HEK293 (cell line): ENCODE results near the gene ZSCAN2.
"Not testable (repeated sequence)": the region's sequence is repeated elsewhere in the genome, so short reads cannot be mapped to it uniquely, and the experiment has no call there.

Experiments
- CTCF ChIA-PET: fragments of 350-600 bp; formaldehyde crosslinking; extraction: SDS; loops from one replicate; lab custom pipeline; 2021; ENCODE audit warnings: antibody characterized with exemption; lab: Yijun Ruan, JAX
- POLR2A ChIA-PET: fragments of 300-600 bp; formaldehyde crosslinking; extraction: SDS; loops from one replicate; lab custom pipeline; 2020; ENCODE audit warnings: antibody characterized with exemption, inconsistent platforms; lab: Yijun Ruan, JAX
- H3K27ac ChIP-seq: fragments of 200-500 bp; sonication (Bioruptor generic); 2 replicates; pipeline ENCODE4 v1.5.1; 2014; ENCODE audit warnings: low read depth, low read length, control low read depth, inconsistent platforms; ENCODE audit errors: extremely low read depth
- H3K36me3 ChIP-seq, 2 experiments: fragments of 200-500 bp in 1 of 2; sonication (Bioruptor generic) in 1 of 2; 1 replicate in 1 of 2; 2 replicates in 1 of 2; pipeline ENCODE4 v1.5.1; 2014 to 2017; ENCODE audit warnings: inconsistent platforms in 2 of 2, low read length in 2 of 2; ENCODE audit not compliant: control insufficient read depth in 2 of 2, insufficient read depth in 1 of 2
- H3K4me1 ChIP-seq: fragments of 200-500 bp; sonication (Bioruptor generic); 2 replicates; pipeline ENCODE4 v1.5.1; 2014; ENCODE audit warnings: mild to moderate bottlenecking, low read length, inconsistent platforms; ENCODE audit not compliant: control insufficient read depth, insufficient read depth
- H3K4me3 ChIP-seq: 2 replicates; pipeline ENCODE4 v1.5.1; 2011; ENCODE audit warnings: low read depth, mild to moderate bottlenecking, control low read depth, low read length, moderate library complexity
- H3K9me3 ChIP-seq: fragments of 200-500 bp; sonication (Bioruptor generic); 2 replicates; pipeline ENCODE4 v1.5.1; 2014; ENCODE audit warnings: low read depth, low read length, inconsistent platforms; ENCODE audit not compliant: control insufficient read depth, insufficient read depth
- KLF1 ChIP-seq: fragments of 450-650 bp; formaldehyde crosslinking; IDR thresholded peaks from 2 replicates; pipeline ENCODE4 v1.5.1; 2016; ENCODE audit warnings: missing biosample characterization, missing genetic modification characterization
- KLF7 ChIP-seq: fragments of 450-650 bp; formaldehyde crosslinking; IDR thresholded peaks from 2 replicates; pipeline ENCODE4 v1.5.1; 2016; ENCODE audit warnings: missing biosample characterization, missing genetic modification characterization, borderline replicate concordance
- KLF8 ChIP-seq: fragments of 450-650 bp; formaldehyde crosslinking; IDR thresholded peaks from 2 replicates; pipeline ENCODE4 v1.5.1; 2016; ENCODE audit warnings: missing biosample characterization, missing genetic modification characterization
- KLF9 ChIP-seq: fragments of 450-650 bp; formaldehyde crosslinking; IDR thresholded peaks from 2 replicates; pipeline ENCODE4 v1.5.1; 2016; ENCODE audit warnings: missing biosample characterization, missing genetic modification characterization, low read depth
- OSR2 ChIP-seq: fragments of 450-650 bp; formaldehyde crosslinking; IDR thresholded peaks from 2 replicates; pipeline ENCODE4 v1.5.1; 2016; ENCODE audit warnings: missing biosample characterization, missing genetic modification characterization
- YY1 ChIP-seq: fragments of 450-650 bp; formaldehyde crosslinking; IDR thresholded peaks from 2 replicates; pipeline ENCODE4 v1.5.1; 2018; ENCODE audit warnings: missing biosample characterization, missing genetic modification characterization
- ZBTB20 ChIP-seq: fragments of 450-650 bp; formaldehyde crosslinking; IDR thresholded peaks from 2 replicates; pipeline ENCODE4 v1.5.1; 2016; ENCODE audit warnings: missing biosample characterization, missing genetic modification characterization
- ZBTB8A ChIP-seq: fragments of 450-650 bp; formaldehyde crosslinking; IDR thresholded peaks from 2 replicates; pipeline ENCODE4 v1.5.1; 2016; ENCODE audit warnings: missing biosample characterization, missing genetic modification characterization
- ZFP37 ChIP-seq: fragments of 450-650 bp; formaldehyde crosslinking; IDR thresholded peaks from 2 replicates; pipeline ENCODE4 v1.5.1; 2016; ENCODE audit warnings: missing biosample characterization, missing genetic modification characterization
- ZNF146 ChIP-seq: fragments of 450-650 bp; formaldehyde crosslinking; IDR thresholded peaks from 2 replicates; pipeline ENCODE4 v1.5.1; 2016; ENCODE audit warnings: missing biosample characterization, missing genetic modification characterization
- ZNF335 ChIP-seq: fragments of 450-650 bp; formaldehyde crosslinking; conservative IDR thresholded peaks from 2 replicates; pipeline ENCODE4 v1.5.1; 2016; ENCODE audit warnings: missing biosample characterization, missing genetic modification characterization
- ZNF37A ChIP-seq: fragments of 450-650 bp; IDR thresholded peaks from 2 replicates; pipeline ENCODE4 v1.5.1; 2018; ENCODE audit warnings: missing biosample characterization, missing genetic modification characterization
- ZNF530 ChIP-seq: fragments of 450-650 bp; formaldehyde crosslinking; IDR thresholded peaks from 2 replicates; pipeline ENCODE4 v1.5.1; 2016; ENCODE audit warnings: low read depth, missing biosample characterization, missing genetic modification characterization
- ZXDB ChIP-seq: fragments of 450-650 bp; formaldehyde crosslinking; IDR thresholded peaks from 2 replicates; pipeline ENCODE4 v1.5.1; 2016; ENCODE audit warnings: missing biosample characterization, missing genetic modification characterization
- TF ChIP-seq, protein P1 (sequence below): fragments of 450-650 bp; formaldehyde crosslinking; IDR thresholded peaks from 2 replicates; pipeline ENCODE4 v1.5.1; 2016; ENCODE audit warnings: missing biosample characterization, missing genetic modification characterization
- TF ChIP-seq, protein P2 (sequence below): fragments of 450-650 bp; formaldehyde crosslinking; IDR thresholded peaks from 2 replicates; pipeline ENCODE4 v1.5.1; 2016; ENCODE audit warnings: missing biosample characterization, missing genetic modification characterization
- TF ChIP-seq, protein P3 (sequence below): sonication (generic); formaldehyde crosslinking; IDR thresholded peaks from 2 replicates; pipeline ENCODE4 v1.8.1; 2022; ENCODE audit warnings: mild to moderate bottlenecking, moderate library complexity, missing genetic modification reagents
- TF ChIP-seq, protein P4 (sequence below): fragments of 450-650 bp; formaldehyde crosslinking; IDR thresholded peaks from 2 replicates; pipeline ENCODE4 v1.5.1; 2016; ENCODE audit warnings: missing biosample characterization, missing genetic modification characterization
- TF ChIP-seq, protein P5 (sequence below): fragments of 450-650 bp; formaldehyde crosslinking; conservative IDR thresholded peaks from 2 replicates; pipeline ENCODE4 v1.5.1; 2016; ENCODE audit warnings: low read depth, missing biosample characterization, missing genetic modification characterization

The ZSCAN2 gene

DNA sequence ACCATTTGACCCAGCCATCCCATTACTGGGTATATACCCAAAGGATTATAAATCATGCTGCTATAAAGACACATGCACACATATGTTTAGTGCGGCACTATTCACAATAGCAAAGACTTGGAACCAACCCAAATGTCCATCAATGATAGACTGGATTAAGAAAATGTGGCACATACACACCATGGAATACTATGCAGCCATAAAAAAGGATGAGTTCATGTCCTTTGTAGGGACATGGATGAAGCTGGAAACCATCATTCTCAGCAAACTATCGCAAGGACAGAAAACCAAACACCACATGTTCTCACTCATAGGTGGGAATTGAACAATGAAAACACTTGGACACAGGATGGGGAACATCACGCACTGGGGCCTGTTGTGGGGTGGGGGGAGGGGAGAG, 44.1 kb upstream of the ZSCAN2 start:
- H3K36me3 ChIP-seq = peaks cover 4 to 16% of the 10 kb centered on the region in 2 experiments; a peak in 2 of 3 replicates
- H3K9me3 ChIP-seq, CTCF ChIA-PET, H3K4me1 ChIP-seq, H3K4me3 ChIP-seq, POLR2A ChIA-PET, H3K27ac ChIP-seq: not testable (repeated sequence)
- TF ChIP-seq, protein P1, sequence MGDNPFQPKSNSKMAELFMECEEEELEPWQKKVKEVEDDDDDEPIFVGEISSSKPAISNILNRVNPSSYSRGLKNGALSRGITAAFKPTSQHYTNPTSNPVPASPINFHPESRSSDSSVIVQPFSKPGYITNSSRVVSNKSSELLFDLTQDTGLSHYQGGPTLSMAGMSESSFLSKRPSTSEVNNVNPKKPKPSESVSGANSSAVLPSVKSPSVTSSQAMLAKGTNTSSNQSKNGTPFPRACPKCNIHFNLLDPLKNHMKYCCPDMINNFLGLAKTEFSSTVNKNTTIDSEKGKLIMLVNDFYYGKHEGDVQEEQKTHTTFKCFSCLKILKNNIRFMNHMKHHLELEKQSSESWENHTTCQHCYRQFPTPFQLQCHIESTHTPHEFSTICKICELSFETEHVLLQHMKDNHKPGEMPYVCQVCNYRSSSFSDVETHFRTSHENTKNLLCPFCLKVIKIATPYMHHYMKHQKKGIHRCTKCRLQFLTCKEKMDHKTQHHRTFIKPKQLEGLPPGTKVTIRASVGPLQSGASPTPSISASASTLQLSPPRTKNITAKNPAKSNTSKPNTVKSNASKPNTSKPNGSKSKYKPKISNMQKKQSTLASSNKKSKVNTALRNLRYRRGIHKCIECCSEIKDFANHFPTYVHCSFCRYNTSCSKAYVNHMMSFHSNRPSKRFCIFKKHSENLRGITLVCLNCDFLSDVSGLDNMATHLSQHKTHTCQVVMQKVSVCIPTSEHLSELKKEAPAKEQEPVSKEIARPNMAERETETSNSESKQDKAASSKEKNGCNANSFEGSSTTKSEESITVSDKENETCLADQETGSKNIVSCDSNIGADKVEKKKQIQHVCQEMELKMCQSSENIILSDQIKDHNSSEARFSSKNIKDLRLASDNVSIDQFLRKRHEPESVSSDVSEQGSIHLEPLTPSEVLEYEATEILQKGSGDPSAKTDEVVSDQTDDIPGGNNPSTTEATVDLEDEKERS = peak; percentile 69; the same call in 1 of the 2 replicates
- TF ChIP-seq ZXDB (0 out of 2 replicates have a peak, but pooled peaks have one; percentile 18), ZNF146 (tag by site-specific recombination) (peak; percentile 99)
- TF ChIP-seq, protein P2, sequence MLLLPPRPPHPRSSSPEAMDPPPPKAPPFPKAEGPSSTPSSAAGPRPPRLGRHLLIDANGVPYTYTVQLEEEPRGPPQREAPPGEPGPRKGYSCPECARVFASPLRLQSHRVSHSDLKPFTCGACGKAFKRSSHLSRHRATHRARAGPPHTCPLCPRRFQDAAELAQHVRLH = peak; percentile 76

DNA sequence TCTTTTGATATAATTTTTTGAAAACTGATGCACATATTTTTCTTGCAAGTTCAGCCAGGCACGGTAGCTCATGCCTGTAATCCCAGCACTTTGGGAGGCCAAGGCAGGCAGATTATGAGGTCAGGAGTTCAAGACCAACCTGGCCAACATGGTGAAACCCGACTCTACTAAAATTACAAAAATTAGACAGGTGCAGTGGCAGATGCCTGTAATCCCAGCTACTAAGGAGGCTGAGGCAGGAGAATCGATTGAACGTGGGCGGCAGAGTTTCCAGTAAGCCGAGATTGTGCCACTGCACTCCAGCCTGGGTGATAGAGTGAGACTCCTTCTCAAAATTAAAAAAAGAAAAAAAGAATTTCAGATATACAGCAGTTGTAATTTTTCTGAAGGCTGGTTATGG, 32.8 kb upstream of the ZSCAN2 start:
- not testable (repeated sequence) for H3K4me3 ChIP-seq
- peak; percentile 60 for TF ChIP-seq OSR2 (tag by site-specific recombination)
- TF ChIP-seq, all 188 proteins: peak for 1; not testable (repeated sequence) for 187
- H3K27ac ChIP-seq, H3K9me3 ChIP-seq, POLR2A ChIA-PET, H3K4me1 ChIP-seq: not testable (repeated sequence)
- peaks cover 0 to 10% of the 10 kb centered on the region in 2 experiments; a peak in 1 of 3 replicates for H3K36me3 ChIP-seq
- CTCF ChIA-PET = interaction anchor here (0.9 kb wide), 1 partner anchor 19 kb away, joined by 4 read pairs; no protein-coding TSS in a partner anchor

DNA sequence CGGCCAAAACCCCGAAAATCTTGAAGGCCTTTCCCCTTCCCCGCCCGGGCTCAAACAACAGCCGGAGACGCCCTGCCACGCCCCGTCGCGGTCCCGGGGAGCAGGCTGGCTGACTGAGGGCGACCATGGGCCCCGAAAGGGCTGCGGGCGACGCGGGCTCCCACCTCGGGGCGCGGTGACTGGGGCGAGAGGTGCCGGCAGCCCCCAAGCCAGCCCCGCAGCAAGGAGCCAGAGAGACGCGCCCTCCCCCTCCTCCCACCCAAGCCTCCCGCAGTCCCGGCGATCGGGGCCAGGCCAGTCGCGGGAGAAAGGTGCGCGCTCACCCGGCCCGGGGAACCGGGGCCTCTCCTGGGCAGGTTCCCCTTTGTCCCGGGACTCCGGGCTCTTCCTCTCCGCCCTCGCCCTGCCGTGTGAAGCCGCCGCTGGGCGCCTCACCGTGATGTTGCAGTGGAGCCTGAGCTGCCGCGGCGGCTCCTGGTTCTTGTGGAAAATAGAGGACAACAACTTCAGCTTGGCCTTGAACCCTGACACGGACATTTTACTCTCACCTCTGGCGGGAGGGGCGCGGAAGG, 30.6 kb upstream of the ZSCAN2 start:
- Histone ChIP-seq H3K4me3 (peak overlapping the region; percentile 82), H3K27ac (peak overlapping the region; percentile 92), H3K4me1 (peaks cover 9% of the 10 kb centered on the region), H3K36me3 (peaks cover 0 to 6% of the 10 kb centered on the region in 2 experiments; a peak in 1 of 3 replicates), H3K9me3 (no peaks in the 10 kb centered on the region)
- ChIA-PET POLR2A (interaction anchor here (0.6 to 1.5 kb wide), 8 partner anchors 8 to 925 kb away, joined by 3 to 8 read pairs (median 4); no protein-coding TSS in a partner anchor), CTCF (interaction anchor here (0.6 to 3.1 kb wide), 13 partner anchors 8 to 1135 kb away, joined by 3 to 41 read pairs (median 5); partner anchors contain the start of genes WDR73 and ZSCAN2)
- TF ChIP-seq ZFP37 (no peak), KLF8 (peak; percentile 32; the same call in 1 of the 2 replicates), ZNF335 (tag by site-specific recombination) (peak; percentile 50; the same call in 1 of the 2 replicates), ZBTB20 (tag by site-specific recombination) (peak; percentile 90), KLF9 (tag by site-specific recombination) (peak; percentile 27; the same call in 1 of the 2 replicates), ZBTB8A (tag by site-specific recombination) (peak; percentile 84), ZNF37A (tag by site-specific recombination) (no peak), KLF7 (0 out of 2 replicates have a peak, but pooled peaks have one; percentile 4), YY1 (tag by site-specific recombination) (0 out of 2 replicates have a peak, but pooled peaks have one; percentile 34), ZNF530 (no peak), KLF1 (tag by site-specific recombination) (peak; percentile 82)
- TF ChIP-seq, protein P3, sequence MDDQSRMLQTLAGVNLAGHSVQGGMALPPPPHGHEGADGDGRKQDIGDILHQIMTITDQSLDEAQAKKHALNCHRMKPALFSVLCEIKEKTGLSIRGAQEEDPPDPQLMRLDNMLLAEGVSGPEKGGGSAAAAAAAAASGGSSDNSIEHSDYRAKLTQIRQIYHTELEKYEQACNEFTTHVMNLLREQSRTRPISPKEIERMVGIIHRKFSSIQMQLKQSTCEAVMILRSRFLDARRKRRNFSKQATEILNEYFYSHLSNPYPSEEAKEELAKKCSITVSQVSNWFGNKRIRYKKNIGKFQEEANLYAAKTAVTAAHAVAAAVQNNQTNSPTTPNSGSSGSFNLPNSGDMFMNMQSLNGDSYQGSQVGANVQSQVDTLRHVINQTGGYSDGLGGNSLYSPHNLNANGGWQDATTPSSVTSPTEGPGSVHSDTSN (CRISPR knock-in tag) = 0 out of 2 replicates have a peak, but pooled peaks have one; percentile 43
- TF ChIP-seq, protein P4, sequence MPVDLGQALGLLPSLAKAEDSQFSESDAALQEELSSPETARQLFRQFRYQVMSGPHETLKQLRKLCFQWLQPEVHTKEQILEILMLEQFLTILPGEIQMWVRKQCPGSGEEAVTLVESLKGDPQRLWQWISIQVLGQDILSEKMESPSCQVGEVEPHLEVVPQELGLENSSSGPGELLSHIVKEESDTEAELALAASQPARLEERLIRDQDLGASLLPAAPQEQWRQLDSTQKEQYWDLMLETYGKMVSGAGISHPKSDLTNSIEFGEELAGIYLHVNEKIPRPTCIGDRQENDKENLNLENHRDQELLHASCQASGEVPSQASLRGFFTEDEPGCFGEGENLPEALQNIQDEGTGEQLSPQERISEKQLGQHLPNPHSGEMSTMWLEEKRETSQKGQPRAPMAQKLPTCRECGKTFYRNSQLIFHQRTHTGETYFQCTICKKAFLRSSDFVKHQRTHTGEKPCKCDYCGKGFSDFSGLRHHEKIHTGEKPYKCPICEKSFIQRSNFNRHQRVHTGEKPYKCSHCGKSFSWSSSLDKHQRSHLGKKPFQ (tag by site-specific recombination) = no peak
- TF ChIP-seq, protein P5, sequence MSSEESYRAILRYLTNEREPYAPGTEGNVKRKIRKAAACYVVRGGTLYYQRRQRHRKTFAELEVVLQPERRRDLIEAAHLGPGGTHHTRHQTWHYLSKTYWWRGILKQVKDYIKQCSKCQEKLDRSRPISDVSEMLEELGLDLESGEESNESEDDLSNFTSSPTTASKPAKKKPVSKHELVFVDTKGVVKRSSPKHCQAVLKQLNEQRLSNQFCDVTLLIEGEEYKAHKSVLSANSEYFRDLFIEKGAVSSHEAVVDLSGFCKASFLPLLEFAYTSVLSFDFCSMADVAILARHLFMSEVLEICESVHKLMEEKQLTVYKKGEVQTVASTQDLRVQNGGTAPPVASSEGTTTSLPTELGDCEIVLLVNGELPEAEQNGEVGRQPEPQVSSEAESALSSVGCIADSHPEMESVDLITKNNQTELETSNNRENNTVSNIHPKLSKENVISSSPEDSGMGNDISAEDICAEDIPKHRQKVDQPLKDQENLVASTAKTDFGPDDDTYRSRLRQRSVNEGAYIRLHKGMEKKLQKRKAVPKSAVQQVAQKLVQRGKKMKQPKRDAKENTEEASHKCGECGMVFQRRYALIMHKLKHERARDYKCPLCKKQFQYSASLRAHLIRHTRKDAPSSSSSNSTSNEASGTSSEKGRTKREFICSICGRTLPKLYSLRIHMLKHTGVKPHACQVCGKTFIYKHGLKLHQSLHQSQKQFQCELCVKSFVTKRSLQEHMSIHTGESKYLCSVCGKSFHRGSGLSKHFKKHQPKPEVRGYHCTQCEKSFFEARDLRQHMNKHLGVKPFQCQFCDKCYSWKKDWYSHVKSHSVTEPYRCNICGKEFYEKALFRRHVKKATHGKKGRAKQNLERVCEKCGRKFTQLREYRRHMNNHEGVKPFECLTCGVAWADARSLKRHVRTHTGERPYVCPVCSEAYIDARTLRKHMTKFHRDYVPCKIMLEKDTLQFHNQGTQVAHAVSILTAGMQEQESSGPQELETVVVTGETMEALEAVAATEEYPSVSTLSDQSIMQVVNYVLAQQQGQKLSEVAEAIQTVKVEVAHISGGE (tag by site-specific recombination) = no peak
